GM21367 (cell line): Measurements from ENCODE around the gene DEAF1.

Source experiments
- ATAC-seq: cut with Tn5 transposase; IDR thresholded peaks from one replicate; pipeline ENCODE4 v1.9.1; 2021; ENCODE audit not compliant: unreplicated experiment

Gene DEAF1

GRCh38 chr11:614623-615503 lies 80.2 kb downstream of the DEAF1 start:
- ATAC-seq = no peak

GRCh38 chr11:614021-614622 lies 80.9 kb downstream of the DEAF1 start:
- ATAC-seq = no peak

GRCh38 chr11:613369-613968 lies 81.6 kb downstream of the DEAF1 start:
- ATAC-seq = no peak

GRCh38 chr11:612961-613300 lies 82.1 kb downstream of the DEAF1 start:
- no peak for ATAC-seq

- ATAC-seq = no peak
Observed at GRCh38 chr11:612201-612960, 82.6 kb downstream of the DEAF1 start.

GRCh38 chr11:611001-611996 lies 83.7 kb downstream of the DEAF1 start:
- ATAC-seq = no peak

GRCh38 chr11:610146-610801 lies 84.7 kb downstream of the DEAF1 start:
- ATAC-seq = no peak

- ATAC-seq = no peak
Observed at GRCh38 chr11:609341-609811, 85.6 kb downstream of the DEAF1 start.

GRCh38 chr11:608791-609251 lies 86.2 kb downstream of the DEAF1 start:
- ATAC-seq = no peak

GRCh38 chr11:607971-608659 lies 86.9 kb downstream of the DEAF1 start:
- no peak for ATAC-seq

GRCh38 chr11:607020-607780 lies 87.8 kb downstream of the DEAF1 start:
- ATAC-seq = no peak

- no peak for ATAC-seq
Observed at GRCh38 chr11:606245-606644, 88.8 kb downstream of the DEAF1 start.

GRCh38 chr11:605286-606129 lies 89.5 kb downstream of the DEAF1 start:
- ATAC-seq = no peak

- no peak for ATAC-seq
Observed at GRCh38 chr11:603154-603553, 91.9 kb downstream of the DEAF1 start.

GRCh38 chr11:601573-602245 lies 93.3 kb downstream of the DEAF1 start:
- no peak for ATAC-seq

GRCh38 chr11:598005-598680 lies 96.9 kb downstream of the DEAF1 start:
- ATAC-seq = no peak
